Left lung (tissue), 10 donors: ENCODE data around the gene LRRC61. TPM values are rescaled to one million over a fixed set of nuclear protein-coding genes. Genes with fewer than 3 reads are reported as not detected.

Source experiments
- ATAC-seq: fragments of 200-7000 bp; cut with Tn5 transposase; one replicate; pipeline ENCODE4 v1.9.1; 2020; ENCODE audit warnings: moderate library complexity
- DNase-seq, 4 donors: peaks; one replicate each; pipeline ENCODE4 v3.0.0-alpha.2; 2013 to 2020
- H3K27ac ChIP-seq, 2 donors: fragments of 200-600 bp; sonication (generic) in 1 of 2; one replicate each; pipeline versions ENCODE4 v1.5.0 to v1.8.0; 2020 to 2021
- H3K27me3 ChIP-seq, 2 donors: fragments of 200-600 bp; sonication (generic) in 1 of 2; one replicate each; pipeline versions ENCODE4 v1.5.0 to v1.8.0; 2020 to 2021
- H3K36me3 ChIP-seq, 2 donors: fragments of 200-600 bp; sonication (generic) in 1 of 2; one replicate each; pipeline versions ENCODE4 v1.5.0 to v1.8.0; 2020 to 2021
- H3K4me1 ChIP-seq, 2 donors: fragments of 200-600 bp; one replicate each; pipeline ENCODE4 v1.8.0; 2021
- H3K4me3 ChIP-seq, 2 donors: fragments of 200-600 bp; sonication (generic) in 1 of 2; one replicate each; pipeline versions ENCODE4 v1.5.0 to v1.8.0; 2020 to 2021; ENCODE audit warnings: mild to moderate bottlenecking in 1 of 2
- H3K9me3 ChIP-seq, 2 donors: fragments of 200-600 bp; sonication (generic) in 1 of 2; one replicate each; pipeline versions ENCODE4 v1.5.0 to v1.8.0; 2020 to 2021
- CTCF ChIP-seq, 2 donors: fragments of 200-600 bp; sonication (generic) in 1 of 2; IDR thresholded peaks; one replicate each; pipeline versions ENCODE4 v1.5.0 to v1.8.0; 2021; ENCODE audit warnings: antibody characterized with exemption in 2 of 2
- intact Hi-C, 2 donors: fragments of 100-400 bp; cut with DNase I; formaldehyde crosslinking; loops; one replicate each; pipeline versions ENCODE4 v1.11.2 to v1.14.2; 2022
- polyA plus RNA-seq, 6 donors: library from polyadenylated mRNA; unstranded; fragments of 120-200 nt; gene quantifications; one replicate each; pipeline ENCODE4 v1.2.1, GENCODE V29; 2013; ENCODE audit not compliant: insufficient read length in 6 of 6
- total RNA-seq, 2 donors: library from RNA; stranded (reverse); fragmentation: NEBNext Ultra II Directional; extraction: Animal tissue kit (Norgen Biotek cat#: 25700); gene quantifications; one replicate each; pipeline ENCODE4 v1.2.1, GENCODE V29; 2021
- donor health status: DM: no; HTN: yes; CAD: no.
- donor health status: DM: no; HTN: no; CAD: no.

Gene LRRC61
- total and polyA plus RNA-seq, 8 donors, result 9.0 to 22.5 (median 19.3) TPM

GRCh38 chr7:150379441-150380379, 56.6 kb downstream of the LRRC61 start:
- no peaks in the 10 kb centered on the region for H3K36me3 ChIP-seq
- no peak for DNase-seq
- H3K4me1 ChIP-seq, result peaks cover 12 to 43% of the 10 kb centered on the region in 2 donors
- no peaks in the 10 kb centered on the region for H3K27me3 ChIP-seq
- peak overlapping the region; percentile 82 to 84 for H3K27ac ChIP-seq
- no peak for ATAC-seq
- peak overlapping the region; percentile 75 to 96 for H3K4me3 ChIP-seq
- H3K9me3 ChIP-seq, result no peaks in the 10 kb centered on the region
- no peak for TF ChIP-seq CTCF (IDR thresholded peaks at IDR 0.05)
- intact Hi-C loops, result no loop called here

- intact Hi-C loops, result no loop called here
- ATAC-seq, result no peak
- Histone ChIP-seq H3K36me3 (no peaks in the 10 kb centered on the region), H3K9me3 (no peaks in the 10 kb centered on the region), H3K27me3 (no peaks in the 10 kb centered on the region), H3K4me1 (peaks cover 12 to 51% of the 10 kb centered on the region in 2 donors), H3K4me3 (peak overlapping the region in 1 of 2 donors; percentile 75), H3K27ac (no peak overlapping the region)
- DNase-seq, result no peak
- TF ChIP-seq CTCF (IDR thresholded peaks at IDR 0.05), result no peak
Observed at GRCh38 chr7:150380463-150380862, 57.3 kb downstream of the LRRC61 start.

GRCh38 chr7:150381096-150381495, 57.9 kb downstream of the LRRC61 start:
- H3K27ac ChIP-seq, result no peak overlapping the region
- intact Hi-C loops, result no loop called here
- H3K27me3 ChIP-seq, result no peaks in the 10 kb centered on the region
- H3K36me3 ChIP-seq, result no peaks in the 10 kb centered on the region
- no peak for TF ChIP-seq CTCF (IDR thresholded peaks at IDR 0.05)
- peaks cover 12 to 51% of the 10 kb centered on the region in 2 donors for H3K4me1 ChIP-seq
- no peaks in the 10 kb centered on the region for H3K9me3 ChIP-seq
- DNase-seq, result no peak
- ATAC-seq, result no peak
- no peak overlapping the region for H3K4me3 ChIP-seq

GRCh38 chr7:150381785-150382122, 58.6 kb downstream of the LRRC61 start:
- ATAC-seq, result no peak
- Histone ChIP-seq H3K36me3 (no peaks in the 10 kb centered on the region), H3K4me3 (no peak overlapping the region), H3K9me3 (no peaks in the 10 kb centered on the region), H3K27ac (no peak overlapping the region), H3K27me3 (no peaks in the 10 kb centered on the region), H3K4me1 (peaks cover 12 to 48% of the 10 kb centered on the region in 2 donors)
- DNase-seq, result no peak
- intact Hi-C loops, result no loop called here
- TF ChIP-seq CTCF (IDR thresholded peaks at IDR 0.05), result no peak

GRCh38 chr7:150382123-150382843, 59.1 kb downstream of the LRRC61 start:
- Histone ChIP-seq H3K4me1 (peaks cover 12 to 43% of the 10 kb centered on the region in 2 donors), H3K4me3 (no peak overlapping the region), H3K9me3 (no peaks in the 10 kb centered on the region), H3K36me3 (no peaks in the 10 kb centered on the region), H3K27ac (no peak overlapping the region), H3K27me3 (no peaks in the 10 kb centered on the region)
- DNase-seq (no peak), ATAC-seq (no peak)
- intact Hi-C loops, result no loop called here
- no peak for TF ChIP-seq CTCF (IDR thresholded peaks at IDR 0.05)
